Left lobe of liver (tissue), 2 donors: ENCODE data around the gene NECTIN1. TPM values are rescaled to one million over a fixed set of nuclear protein-coding genes. Genes with fewer than 3 reads are reported as not detected.
"Not testable (repeated sequence)": the region's sequence is repeated elsewhere in the genome, so short reads cannot be mapped to it uniquely, and the experiment has no call there.

Source experiments
- ATAC-seq: fragments of 200-7000 bp; cut with Tn5 transposase; one replicate; pipeline ENCODE4 v1.9.1; 2020; ENCODE audit warnings: mild to moderate bottlenecking, moderate library complexity
- DNase-seq: peaks from one replicate; pipeline ENCODE4 v3.0.0-alpha.2; 2020; ENCODE audit warnings: low spot score
- total RNA-seq: library from RNA; stranded (reverse); gene quantifications from one replicate; pipeline ENCODE4 v1.2.1, GENCODE V29; 2021
- donor health status: DM: no; HTN: no; CAD: no; lungs with moderate emphysema.
- donor health status: DM: no; HTN: yes; CAD: no.

Gene NECTIN1
- total RNA-seq, 1 donor from 2014 or later, result 6.5 TPM

DNA sequence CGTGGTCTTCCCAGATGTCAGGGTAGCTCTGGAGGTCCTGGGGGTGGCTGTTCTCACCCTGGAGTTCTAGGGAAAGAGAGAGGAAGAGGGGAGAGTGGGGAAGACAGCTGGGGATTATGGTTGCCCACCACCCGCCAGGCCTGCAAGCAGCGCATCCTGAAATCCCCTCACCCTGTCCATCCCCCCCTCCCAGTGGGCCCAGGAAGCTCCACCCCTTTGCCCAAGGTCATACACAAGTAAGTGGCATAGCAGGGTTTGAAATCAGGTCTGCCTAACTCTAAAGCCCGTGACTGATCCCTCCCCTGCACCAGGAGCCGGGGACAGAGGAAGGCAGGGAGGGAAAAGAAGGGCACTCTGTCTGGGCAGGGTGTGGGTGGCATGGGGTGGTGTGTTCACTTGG, 105.3 kb downstream of the NECTIN1 start:
- ATAC-seq, result peak; percentile 12
- no peak for DNase-seq

DNA sequence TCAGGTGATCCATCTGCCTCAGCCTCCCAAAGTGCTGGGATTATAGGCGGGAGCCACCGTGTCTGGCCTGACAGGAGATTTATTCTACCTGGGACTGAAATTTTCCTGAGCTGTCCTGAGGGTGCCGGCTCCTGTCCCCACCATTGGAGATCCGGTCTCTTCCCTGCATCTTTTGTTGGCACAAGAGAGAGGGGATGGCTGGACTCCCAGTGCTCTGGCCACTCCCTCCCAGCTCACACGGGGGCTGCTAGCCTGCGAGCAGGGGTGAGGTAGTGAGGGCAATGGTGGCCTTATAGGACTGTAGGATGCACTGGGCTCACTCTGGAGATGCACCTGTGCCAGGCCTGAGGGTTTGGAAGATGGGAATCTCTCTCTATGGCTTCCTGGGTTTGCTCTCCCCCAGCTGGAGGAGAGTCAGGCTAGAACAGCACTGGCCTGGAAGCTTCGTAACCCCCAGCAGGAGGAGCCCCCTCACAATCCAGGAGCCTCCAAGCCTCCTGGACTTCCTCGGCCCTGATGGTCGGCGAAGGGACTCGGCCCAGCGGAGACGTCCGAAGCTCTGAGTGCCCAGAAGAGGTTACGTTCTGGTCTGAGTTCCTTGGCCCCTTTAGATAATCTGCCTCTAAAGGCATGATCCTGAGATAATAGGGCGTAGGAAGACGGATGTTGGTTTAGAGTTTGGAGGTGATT, 106.4 kb downstream of the NECTIN1 start:
- no peak for ATAC-seq

DNA sequence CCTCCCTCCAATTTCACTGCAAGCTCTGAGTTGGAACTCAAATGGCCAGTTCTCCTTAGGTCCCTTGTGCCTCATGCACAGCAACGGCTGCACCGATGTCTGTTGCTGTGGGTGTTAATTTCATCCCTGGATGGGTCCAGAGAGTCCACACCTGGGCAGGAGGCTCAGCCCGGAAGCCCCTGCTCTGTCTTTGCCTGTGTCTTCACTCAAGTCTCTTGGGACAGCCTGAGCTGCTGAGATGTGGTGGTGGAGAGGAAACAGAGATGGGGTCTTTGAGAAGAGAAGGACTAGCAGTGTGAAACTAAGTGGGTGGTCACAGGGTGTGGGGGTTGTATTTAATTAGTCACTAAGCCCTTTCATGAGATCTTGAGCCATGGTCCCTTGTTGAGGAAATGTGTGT, 109.3 kb downstream of the NECTIN1 start:
- ATAC-seq (no peak), DNase-seq (no peak)

More for the DNA sequence above, 106.4 kb downstream of the NECTIN1 start:
- DNase-seq, result no peak

DNA sequence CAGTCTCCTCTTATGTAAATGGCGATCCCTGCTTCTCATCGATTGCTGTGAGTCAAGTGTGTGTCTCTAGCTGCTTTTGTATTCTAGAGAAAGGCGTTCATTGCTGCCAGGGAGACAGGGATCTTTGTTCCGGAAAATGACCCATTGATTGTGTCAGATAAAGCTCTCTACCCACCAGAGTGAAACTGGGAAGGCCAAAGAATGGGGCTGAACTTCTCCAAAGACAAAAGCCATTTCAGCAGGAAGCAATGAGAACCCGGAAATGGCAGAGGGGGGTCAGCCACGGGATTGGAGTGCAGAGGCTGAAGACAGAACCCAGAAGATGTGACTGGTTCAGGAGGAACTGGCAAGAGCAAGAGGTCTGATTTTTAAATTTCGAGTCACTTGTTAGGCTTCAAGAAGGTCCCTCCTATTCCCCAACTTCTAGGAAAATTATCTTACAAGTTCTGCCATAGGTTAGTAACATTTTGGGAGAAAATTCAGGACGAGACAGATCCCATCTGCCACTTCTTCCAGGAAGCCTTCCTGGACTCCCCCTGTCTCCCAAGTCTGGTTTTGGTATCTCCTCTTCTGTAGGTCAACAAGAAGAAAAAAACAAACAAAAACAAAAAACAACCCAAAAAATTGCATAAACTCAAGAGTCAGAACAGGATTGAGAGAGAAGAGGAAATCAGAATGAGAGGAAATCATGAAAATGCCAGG, 110.6 kb downstream of the NECTIN1 start:
- ATAC-seq (peak; percentile 49), DNase-seq (no peak)

DNA sequence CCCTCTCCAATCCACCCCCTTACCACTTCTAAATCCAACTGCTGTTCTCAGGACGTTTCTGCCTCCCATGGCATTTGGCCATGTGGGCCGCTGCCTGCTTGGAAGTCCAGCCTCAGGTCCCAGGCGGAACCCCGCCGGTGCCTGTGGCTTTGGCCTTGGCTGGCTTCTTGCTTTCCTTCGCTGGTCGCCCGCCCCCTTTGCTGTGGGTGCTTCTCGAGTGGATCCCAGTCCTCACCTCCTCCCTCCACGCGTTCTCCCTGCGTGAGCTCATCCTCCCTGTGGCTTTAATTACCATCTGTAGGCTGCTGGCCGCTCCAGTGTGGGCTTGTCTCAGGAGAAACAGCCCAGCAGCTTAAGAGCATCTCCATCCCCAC, 111.7 kb downstream of the NECTIN1 start:
- ATAC-seq, result no peak
- no peak for DNase-seq

DNA sequence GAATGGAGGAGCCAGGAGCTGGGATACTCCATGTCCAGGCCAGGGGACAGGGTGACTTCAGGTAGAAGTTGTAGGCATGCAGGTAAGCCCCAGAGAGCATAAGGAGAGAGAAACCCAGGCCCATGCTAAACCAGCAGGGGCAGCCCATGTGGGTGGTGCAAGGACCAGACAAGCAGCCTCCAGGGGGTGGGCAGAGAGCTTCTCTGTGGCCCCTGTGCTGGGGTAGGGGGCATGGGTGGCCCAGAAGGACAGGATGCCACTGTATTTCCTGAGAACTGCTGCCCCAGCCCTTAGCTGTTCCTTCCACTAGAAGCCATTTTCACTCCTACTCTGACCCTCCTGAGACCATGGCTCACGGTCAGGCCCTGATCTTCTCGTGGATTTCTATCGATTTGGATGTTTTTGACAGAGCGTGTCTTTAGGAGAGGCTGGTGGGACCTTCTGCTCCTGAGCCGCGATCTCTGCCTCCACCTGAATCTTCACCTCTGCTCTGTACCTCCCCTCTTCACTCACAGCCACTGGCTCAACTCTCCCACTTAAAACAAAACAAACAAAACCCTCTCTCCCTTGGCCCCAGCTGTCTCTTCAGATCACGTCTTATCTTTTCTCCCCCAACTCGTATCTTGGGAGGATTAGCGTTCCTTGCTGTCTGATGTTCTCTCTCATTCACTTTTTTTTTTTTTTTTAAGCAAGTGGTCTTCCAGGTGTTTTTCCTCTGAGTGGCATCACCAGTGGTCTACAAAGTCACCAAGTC, 112.2 kb downstream of the NECTIN1 start:
- no peak for DNase-seq
- ATAC-seq, result no peak

DNA sequence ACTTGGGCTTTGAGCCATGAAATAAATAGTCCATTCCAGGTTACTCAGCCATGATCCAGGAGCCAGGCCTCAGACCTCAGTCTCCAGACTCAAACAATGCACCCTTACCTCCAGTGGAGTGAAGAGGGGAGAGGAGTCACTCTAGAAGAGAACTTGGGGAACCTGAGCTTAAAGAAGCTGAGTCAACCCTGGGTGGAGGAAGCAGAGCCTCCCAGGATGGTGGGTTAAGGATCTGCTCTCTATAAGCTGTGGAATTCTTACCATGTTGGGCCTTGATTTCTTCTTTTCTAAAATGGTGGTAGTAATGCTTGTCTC, 113.2 kb downstream of the NECTIN1 start:
- no peak for ATAC-seq
- DNase-seq, result no peak

DNA sequence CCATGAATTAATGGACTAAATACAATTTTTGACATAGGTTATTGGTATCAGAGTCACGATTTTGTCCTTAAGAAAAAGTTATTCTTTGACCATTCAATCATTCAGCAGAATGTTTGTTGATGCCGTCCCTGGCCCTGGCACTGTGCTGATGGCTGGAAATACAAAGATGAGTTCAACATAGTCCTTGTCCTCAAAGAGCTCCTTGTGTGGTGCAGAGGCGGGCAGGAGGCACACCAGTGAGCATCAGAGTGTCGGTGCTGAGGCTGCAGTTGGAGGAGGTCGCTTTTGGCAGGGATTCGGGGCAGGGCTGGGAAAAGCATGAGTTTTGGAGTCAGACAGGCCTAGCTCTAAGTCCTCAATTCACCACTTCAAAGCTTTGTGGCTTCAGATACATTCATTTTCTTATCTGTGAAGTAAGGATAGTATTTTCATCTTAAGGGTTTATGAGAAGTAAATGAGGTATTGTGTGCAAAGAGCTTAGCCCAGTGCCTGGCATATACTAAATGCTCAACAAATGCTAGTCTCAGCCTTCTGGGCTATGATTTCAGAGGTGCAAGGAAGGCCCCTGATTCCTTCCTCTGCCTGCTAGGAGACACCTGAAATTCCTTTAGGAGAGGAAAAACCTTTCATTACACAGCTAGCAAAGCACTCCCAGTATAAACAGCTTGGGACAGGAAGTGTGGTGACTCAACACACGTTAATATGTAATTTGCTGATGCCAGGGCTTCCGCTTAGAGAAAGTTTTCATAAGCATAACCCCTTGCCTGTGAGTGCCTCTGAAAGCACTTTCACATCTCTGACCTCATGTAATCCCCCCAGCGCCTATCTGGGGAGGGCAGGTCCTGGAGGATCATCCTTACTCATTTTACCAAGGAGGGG, 113.8 kb downstream of the NECTIN1 start:
- no peak for DNase-seq

DNA sequence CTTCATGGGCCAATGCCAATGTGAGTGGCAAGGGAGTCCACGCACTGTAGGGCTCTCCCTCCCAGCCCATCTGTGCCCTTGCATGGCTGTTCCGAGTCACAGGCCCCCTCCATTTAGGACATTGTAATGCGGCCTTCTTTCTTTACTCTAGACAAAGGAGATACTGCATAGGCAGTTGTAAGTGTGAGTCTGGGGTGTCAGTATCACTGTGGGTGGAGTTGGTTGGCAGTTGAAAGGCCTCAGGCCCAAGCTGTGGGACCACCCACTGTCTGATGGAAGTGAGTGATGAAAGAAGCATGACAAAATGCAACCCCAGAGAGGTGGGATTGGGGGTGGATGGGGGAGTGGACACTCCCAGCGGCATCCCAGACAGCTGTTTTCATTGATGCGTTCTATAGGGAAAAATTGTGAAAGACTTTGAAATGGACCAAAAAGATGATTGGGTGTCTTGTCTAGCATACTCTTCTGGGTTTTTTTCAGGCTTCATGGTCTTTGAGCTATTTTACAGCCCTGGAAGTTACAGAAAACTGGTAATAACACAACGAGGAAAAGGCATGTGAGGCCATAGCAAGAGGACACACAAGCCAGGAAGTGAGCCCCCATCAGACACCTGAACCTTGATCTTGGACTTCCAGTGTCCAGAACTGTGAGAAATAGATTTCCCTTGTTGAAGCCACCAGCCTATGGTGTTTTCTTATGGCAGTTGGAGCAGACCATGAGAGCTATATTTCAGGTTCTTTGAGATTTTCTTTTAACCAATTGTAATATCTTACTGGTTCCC, 114.6 kb downstream of the NECTIN1 start:
- no peak for ATAC-seq
- no peak for DNase-seq

More for the DNA sequence above, 113.8 kb downstream of the NECTIN1 start:
- peak; percentile 48 for ATAC-seq

DNA sequence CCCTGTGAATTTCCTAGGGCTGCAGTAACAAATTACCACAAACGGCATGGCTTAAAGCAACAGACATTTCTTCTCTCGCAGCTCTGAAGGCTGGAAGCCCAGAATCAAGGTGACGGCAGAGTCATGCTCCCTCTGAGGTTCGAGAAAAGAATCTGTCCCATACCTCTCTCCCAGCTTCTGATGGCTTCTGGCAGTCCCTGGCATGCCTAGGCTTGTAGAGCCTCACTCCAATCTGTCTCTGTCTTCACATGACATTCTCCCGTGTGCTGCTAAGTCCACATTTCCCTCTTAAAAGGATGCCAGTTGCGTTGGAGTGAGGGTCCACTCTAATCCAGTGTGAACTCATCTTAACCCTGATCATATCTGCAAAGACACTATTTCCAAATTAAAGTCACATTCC, 116.2 kb downstream of the NECTIN1 start:
- ATAC-seq (no peak), DNase-seq (no peak)

DNA sequence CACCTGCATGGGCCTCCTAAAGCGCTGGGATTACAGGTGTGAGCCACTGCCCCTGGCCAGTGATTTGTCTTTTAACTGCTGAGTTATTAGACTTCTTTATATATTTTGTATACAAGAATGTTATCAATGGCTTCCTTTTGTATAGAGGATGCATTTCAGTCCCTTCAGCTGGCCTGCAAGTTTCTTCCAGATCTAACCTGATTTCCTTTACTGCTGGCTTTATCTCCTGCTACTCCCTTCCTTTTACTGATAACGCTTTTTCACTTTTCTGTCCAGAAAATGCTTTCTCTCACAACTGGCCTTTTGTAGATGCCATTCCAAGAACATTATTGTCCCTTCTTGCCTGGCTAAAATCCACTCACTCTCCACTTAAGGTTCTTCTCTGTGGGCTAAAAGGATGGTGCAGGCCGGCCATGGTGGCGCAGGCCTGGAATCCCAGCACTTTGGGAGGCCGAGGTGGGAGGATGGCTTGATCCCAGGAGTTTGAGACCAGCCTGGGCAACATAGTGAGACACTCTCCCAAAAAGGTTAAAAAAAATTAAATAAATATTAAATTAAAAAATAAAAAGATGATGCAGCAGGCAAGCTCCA, 118.1 kb downstream of the NECTIN1 start:
- no peak for DNase-seq
- no peak for ATAC-seq

DNA sequence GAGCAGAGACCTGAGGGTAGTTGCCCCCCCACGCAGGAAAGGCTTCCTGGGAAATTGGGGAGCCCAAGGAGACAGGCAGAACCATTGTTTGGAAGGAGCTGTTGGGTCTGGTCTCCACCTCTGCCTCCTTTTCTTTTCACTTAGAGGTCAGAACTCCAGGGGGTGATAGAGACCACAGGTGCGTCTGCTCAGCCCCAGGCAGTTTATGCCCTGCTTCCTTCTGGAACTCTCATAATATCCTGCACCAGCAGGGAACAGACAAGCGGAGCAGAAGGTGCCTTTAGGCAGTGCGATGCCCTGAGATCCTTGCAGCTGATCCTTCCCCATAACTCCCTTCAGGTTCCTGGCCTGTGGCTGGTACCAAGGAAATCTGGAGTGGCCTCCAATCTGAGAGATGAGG, 120.2 kb downstream of the NECTIN1 start:
- ATAC-seq, result no peak

DNA sequence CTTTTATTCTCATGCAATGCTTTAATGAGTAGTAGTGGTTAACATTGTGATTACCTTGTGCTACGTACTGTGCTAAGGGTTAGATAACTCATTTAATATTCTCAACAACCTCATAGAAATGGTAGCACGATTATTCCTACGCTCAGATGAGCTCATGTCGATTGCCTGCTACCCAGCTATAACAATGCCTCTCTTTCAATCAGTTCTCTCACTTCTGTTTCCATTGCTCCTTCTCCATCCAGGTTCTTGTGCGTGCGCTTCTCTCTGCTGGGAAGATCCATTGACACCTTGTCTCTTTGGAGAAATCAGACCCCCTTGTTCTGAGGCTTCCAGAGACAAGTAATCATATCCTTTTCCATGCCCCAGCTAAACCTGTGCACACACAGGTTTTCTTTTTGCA, 120.8 kb downstream of the NECTIN1 start:
- DNase-seq (no peak), ATAC-seq (no peak)

More for the DNA sequence above, 120.2 kb downstream of the NECTIN1 start:
- DNase-seq, result no peak

DNA sequence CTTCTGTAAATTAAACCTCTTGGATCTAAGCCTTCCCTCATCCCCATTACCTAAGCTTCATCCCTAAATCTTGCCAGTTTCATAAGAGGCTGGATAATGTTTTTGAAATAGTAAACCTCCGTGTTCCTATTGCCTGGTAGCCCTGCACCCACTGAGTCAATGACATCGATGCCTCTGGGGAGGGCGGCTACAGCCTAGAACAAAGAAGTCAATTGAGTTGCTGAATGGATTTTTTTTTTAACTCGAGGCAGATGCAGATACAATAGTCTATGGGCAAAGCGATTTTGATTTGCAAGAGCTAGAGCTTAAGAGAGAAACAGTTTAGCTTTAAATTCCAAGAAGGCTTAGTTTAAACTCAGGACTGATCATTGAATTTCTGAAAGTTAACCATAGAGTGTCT, 121.3 kb downstream of the NECTIN1 start:
- DNase-seq (no peak), ATAC-seq (no peak)

DNA sequence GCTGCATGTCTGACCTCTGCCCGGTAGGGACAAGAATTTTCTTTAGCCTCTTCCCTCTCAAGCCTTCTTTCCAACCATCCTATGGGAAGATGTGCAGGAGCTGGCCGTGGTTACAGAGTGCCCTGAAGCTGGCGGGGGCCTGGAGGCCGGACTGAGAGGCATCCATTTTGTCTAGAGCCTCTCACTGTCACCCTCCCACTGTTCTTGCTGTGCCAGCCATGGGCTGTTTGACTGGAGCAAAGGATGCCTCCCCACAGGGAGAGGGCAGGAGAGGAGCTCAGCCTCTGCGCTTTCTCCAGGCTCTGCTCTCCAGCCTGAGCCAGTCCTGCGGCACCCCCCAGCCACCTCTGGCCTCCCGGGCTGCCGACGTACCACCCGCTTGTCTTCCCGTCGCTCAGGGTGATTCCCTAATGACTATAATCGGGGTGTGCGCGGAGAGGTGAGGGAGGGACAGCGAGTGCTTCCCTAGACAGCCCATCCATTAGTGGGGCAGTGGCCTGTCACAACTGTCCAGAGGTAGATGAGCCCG, 123.8 kb downstream of the NECTIN1 start:
- DNase-seq (no peak), ATAC-seq (no peak)

DNA sequence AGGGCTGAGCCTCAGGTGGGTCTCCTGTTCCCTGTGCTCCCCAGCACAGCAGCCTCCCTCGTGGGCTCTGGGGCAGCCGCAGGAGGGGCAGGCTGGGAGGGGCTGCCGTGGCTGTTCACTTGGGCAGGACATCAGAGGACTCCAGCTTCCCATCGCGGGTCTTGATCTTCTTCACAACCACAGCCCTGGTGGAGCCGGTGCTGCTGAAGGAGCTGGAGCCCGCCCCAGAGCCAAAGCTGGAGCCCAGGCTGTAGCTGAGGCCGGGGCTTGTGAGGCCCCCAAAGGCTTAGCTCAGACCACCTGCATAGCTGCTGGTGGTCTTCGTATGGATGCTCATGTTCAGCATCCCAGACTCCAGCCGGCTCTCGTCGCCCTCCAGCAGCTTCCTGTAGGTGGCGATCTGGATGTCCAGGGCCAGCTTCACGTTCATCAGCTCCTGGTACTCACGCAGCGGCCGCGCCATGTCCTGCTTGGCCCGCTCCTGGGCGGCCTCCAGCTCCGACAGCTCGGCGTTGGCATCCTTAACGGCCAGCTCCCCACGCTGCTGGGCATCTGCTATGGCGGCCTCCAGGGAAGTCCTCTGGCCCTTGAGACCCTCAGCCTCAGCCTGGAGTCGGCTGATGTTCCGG, 126.1 kb downstream of the NECTIN1 start:
- no peak for DNase-seq
- no peak for ATAC-seq

DNA sequence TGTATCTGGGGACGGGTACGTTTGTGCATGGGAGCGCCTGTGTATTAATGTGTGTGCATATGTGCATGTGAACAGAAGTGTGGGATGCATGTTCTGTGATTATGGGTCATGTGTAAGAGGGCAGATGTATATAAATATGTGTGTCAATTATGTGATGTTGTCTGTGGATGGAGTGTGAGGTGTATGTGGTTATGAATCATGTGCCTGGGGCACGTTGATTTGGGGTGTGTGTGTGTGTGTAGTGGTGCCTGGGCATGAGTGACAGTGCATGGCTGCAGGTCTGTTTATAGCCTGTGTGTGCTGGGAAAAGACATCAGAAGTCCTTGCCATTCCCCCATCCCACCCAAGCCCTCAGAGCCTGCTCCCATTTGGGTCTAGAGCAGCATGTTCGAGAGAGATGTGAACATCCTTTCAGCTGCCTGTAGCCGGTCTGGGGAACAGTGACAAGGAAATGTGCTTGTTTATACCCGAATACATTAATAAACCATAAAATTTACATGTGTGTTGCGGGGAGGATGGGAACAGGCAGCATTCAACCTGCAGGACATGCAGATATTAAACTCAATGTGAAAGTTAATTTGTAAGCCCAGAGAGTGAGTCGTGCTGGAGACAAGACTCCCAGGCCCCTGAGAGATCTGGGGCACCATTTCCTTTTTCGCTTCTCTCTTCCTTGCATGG, 129.0 kb downstream of the NECTIN1 start:
- ATAC-seq, result no peak
- DNase-seq, result no peak

DNA sequence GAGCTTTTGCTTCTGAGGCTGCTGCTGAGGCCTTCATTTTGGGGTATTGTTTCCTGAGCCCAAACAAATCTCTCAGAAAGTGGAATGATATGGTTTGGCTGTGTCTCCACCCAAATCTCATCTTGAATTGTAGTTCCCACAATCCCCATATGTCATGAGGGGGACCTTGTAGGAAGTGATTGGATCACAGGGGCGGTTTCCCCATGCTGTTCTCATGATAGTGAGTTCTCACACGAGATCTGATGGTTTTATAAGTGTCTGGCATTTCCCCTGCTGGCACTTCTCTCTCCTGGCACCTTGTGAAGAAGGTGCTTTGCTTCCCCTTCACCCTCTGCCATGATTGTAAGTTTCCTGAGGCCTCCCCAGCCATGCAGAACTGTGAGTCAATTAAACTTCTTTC, 133.1 kb downstream of the NECTIN1 start:
- not testable (repeated sequence) for ATAC-seq, DNase-seq
